GM19455 (cell line): ENCODE measurements around the gene MPO.

Experiments used
- ATAC-seq: cut with Tn5 transposase; IDR thresholded peaks from one replicate; pipeline ENCODE4 v1.9.1; 2021; ENCODE audit not compliant: unreplicated experiment

Gene MPO

DNA sequence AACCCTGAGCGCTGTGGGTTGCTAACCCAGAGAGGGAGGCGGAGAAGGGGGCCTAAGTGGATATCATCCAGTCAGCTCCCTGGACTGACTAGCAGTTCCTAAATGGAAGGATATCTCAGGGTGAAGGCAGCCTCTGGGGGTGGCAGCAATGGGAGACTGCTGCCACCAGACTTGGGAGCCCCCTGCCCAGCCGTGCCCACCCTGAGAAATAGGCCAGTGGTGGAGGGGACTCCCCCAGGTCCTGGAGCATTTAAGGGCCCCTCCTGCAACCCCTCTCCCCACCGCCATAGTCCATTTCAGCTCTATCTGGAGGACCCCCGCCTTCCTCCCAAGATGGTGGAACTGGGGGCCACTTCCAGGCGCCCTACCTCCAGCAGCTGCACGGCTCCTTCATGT is 39.4 kb upstream of the MPO start:
- no peak for ATAC-seq

DNA sequence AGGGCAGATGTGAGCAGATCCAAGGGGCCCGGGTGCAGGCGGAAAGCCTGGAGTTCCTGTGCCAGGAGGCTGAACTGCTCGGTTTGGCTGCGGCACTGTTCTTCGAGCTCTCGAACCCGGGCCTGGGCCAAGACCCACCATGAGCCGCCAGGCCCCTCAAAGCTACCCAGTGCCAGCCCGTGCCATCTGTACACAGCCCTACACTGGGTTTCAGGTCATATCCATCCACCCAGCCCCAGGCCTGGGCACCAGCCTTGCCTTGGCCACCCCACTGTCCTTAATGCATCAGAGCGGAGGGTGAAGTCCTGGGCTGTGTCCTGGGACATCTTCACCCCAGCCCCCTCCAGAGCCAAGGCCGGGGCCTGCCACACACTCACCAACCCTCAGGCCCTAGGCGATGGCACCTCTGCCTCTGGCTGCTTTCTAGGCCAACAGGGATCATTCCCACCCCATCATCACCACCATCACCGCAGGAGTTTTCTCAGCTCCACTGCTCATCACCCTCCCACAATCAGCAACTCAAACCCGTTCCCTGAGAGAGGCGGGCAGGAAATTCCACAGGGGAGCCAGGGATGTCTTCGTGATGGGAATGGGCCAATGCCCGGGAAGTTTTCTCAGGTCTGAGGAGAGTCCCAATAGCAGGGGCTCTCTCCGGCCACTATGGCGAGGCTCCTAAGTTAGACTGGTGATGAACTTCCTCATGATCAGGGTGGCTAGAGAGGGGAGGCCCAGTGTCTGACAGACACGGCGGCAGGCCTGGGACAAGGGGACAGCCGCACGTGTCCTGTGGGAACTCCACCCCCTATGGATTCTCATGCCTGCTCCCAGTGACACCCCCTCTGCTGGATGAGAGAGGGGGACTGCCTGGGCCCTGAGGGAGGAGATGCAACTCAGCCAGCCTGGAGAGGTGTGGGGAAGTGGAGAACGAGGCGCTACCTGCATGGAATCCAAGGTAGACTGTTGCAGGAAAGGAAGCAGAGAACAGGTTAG is 38.7 kb upstream of the MPO start:
- no peak for ATAC-seq

DNA sequence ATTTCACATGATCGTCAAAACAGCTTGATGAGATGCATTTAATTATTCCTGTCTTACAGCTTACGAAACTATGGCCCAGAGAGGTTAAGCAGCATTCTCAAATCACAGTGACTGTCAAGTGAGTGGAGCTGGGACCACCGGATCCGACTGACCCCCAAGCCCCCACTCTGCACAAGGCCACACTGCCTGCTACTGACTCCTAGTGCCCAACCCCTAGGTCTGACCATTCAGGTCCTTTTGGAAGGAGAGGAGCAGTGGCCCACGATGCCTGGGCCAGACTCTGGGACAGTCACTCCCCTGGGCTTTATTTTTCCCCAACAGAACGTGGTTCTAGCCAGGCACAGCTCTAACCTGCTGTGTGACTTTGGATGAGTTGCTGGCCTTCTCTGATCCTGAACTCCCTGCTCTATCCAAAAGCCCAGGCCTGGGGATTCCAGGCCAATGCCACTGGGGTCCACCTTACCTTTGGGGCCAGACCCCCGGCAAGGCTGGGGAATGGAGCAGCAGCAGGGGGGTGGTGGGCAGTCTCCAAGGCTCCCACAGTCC is 38.0 kb upstream of the MPO start:
- no peak for ATAC-seq

DNA sequence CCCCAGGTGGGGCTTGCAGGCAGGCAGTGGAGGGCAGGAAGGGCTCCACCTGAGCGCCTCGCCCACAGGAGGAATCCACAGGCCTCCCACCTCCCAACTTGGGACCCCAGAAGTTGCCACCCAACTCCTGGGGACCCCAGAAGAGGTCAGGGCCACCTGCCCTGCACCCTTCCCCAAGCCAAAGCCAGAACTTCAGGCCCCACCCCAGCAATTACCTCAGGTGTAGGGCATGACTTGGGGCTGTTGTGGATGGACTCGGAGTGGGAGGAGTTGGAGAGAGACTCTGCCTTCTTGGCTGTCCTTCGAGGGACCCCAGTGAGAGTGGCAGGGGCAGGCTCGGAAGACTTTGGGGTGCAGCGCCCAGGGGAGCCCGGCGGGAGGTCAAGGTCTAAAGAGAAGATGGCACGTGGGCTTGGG is 37.3 kb upstream of the MPO start:
- no peak for ATAC-seq

DNA sequence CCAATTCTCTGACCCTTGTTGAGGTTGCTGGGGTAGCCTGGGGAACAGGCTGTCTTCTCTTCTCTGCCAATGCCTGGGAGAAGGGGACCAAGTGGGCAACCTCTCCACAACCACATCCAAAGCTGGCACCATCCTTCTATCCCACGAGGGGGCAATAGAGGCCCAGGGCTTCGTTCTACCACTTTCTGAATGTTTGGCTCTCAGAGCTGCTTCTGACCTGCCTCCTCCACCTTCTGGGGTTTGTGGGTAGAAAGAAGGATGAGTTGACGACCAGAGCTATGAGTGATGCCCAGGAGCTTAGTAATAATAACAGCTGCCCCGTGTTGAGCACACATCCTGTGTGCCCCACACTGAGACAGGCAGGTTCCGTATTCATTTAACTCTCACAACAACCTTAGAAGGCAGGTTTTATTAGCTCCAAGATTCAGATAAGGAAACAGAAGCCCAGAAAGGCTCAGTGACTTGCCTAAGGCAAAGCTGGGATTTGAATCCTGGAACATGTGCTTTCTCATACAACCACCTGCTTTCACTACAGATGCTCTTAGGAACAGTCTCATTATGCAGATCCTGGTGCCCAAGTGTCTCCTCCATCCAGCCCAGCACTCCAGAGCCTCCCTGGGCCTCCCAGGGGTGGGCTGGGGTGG is 36.8 kb upstream of the MPO start:
- ATAC-seq: no peak

DNA sequence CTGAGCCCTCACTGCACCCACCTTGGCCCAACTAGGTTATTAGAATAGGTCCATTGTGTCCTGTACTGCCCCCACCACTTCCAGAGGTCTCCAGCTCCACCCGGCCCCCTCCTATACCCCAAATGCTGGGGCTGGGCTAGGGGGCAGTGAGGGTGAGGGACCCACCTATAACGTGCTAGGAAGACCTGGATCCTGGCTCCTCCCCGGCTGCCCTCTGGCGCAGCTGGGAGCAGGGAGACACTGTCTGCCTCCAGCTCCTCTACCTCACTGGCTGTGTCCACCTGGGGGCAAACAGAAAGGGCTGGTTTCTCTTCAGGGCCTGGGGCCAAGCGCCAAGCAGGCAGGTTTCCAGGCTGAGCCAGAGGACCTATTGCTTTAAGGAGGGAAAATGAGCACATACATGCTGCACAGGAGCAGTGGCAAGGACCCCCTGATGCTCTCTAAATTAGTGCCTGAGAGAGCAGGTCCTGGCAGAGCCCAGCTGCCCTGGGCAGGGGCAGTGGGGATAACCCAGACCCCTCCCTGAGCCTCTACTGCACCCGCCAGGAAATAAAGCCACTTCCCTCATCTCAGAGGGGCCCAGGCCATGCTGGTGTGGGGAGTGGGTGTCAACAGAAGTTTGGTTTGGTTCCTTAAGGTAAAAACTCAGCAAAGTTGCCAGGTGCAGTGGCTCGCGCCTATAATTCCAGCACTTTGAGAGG is 35.7 kb upstream of the MPO start:
- ATAC-seq: no peak

DNA sequence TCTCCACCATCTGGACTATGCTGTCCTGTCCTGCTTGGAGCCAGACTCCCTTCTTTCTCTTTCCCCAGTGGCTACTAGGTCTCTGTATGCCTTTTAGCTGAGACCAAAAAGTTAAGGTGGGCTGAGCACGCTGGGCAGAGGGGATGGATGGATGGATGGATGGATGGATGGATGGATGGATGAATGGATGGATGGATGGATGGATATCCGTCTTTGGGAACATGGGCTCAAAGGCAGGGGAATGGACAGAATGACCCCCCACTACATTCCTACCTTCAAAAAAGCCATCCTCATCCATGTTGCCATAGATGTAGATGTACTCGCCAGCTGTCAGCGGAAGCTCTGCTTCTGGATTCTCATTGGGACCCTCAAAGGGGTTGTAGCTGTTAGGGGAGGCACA is 35.0 kb upstream of the MPO start:
- no peak for ATAC-seq

DNA sequence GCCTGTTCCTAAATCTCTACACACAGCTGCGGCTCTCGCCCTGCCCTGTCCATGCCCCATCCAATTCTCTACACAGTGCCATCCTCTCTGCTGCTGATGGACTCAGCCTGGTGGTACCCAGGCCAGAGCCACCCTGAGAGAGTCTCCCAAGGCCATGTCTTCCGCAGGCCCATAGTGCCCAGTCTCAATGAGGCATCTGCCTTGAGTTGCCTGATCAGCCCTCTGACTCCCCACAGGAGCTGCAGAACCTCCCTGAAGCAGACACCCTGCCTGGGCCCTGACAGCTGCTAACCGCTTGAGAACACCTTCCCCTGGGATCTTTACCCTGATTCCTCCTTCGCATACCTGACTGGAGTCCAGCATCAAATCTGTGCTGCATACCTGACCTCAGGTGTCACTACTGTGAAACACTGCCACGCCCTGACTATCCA is 34.6 kb upstream of the MPO start:
- ATAC-seq: no peak

DNA sequence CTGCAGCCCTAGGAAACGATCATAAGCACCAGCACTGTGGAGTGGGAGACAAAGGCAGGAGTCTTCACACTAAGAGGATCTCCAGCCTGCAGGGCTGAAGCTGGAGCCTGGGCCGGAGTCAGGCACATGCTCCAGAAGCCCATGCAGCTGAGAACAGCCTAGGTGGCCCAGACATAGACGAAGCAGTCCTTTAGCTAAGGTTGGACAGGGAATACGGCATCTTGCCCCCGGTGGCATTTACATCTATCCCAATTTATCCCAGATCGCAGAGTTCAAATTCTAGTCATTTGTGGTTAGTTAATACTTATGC is 33.9 kb upstream of the MPO start:
- ATAC-seq: no peak

DNA sequence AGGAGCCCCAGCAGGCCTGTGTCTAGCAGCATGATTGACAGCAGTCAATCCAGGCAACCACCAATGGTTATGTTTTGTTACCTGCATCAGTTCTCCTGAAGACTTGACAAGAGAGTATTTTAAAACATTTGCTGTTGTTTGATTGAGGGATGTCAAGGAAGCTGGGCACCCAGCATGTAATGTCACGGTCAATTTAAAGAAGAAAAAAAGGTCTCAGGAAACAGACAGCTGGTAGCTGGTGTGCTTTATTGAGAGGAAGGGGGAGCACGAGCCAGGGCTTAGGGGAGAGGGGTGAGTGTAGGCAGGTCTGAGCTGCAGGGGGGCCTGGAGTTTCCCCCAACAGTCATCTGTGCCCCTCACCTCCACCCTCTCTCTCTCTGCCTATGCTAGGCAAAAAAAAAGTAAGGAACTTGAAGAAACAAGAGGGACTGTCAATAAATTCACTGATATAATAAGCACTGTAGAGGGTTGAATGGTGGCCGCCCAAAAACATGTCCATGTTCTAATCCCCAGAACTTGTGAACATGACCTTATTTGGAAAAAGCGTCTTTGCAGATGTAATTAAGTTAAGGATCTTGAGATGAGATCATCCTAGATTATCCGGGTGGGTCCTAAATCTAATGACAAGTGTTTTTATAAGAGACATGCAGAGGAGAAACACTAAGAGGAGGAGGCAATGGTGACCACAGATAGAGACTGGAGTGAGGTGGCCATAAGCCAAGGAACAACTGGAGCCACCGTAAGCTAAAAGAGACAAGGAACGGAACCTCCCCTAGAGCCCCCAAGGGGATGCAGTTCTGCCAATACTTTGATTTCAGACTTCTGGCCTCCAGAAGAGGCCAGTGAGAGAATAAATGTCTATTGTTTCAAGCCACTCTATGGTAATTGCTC is 33.3 kb upstream of the MPO start:
- no peak for ATAC-seq

DNA sequence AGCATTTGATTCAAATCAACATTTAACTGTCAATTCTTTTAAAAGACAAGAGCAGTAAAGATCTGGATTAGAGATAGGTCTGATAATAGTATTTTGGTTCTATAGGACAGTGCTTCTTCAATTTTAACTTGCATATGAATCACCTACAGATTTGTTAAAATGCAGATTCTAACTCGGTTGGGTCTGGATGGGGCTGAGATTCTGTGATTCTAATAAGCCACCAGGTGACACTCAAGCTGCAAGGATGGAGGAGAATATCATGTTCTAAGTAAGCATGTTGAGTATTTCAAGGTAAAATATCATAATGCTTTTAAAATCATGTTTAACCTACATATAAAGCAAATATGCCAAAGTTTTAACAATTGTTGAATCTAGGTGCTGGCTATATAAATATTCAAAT is 32.1 kb upstream of the MPO start:
- no peak for ATAC-seq

DNA sequence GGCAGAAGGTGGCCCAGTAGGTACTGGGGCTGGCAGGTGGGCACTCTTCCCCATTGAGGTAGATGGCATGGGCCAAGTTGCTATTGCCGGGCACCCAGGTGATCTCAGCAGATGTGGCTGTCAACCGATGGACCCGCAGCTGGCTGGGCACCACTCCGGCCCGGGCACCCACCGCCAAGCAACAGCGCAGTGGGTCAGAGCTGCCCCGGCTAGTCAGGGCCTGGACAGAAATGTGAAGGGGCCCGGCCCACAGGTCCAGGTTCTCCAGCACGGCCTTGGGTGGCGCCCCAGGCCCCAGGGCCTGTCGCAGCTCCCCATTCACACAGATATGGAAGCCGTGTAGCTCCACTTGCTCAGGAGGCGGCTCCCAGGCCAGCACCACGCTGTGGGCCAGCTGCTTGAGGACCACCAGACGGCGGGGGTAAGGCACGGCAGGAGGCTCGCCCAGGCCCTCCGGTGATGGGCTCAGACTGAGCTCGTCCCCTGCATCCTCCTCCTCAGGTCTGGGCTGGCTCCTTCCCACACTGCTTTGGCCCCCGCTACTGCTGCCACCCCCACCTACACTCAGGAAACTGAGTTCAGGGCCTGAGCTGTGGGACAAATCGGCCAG is 31.4 kb upstream of the MPO start:
- ATAC-seq: no peak

DNA sequence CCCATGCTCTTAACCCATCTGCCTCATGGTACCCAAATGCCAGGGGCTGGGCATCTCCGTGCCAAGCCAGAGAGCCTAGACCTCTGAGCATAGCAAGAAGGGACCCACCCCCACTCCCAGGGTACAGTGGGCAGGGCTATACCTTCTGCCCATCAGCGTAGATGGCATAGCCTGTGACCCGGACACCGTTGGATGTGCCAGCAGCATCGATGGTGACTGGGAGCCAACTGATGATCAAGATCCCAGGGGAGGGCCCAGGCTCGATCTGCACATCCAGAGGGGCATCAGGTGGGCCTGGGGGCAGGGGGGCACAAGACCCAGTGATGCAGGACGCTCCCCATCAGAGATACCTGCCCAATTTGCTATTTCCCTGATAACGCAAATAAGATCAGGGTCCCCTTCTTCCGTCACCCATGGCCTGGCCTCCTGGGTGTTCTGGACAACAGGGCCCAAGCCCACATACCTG is 30.7 kb upstream of the MPO start:
- no peak for ATAC-seq

DNA sequence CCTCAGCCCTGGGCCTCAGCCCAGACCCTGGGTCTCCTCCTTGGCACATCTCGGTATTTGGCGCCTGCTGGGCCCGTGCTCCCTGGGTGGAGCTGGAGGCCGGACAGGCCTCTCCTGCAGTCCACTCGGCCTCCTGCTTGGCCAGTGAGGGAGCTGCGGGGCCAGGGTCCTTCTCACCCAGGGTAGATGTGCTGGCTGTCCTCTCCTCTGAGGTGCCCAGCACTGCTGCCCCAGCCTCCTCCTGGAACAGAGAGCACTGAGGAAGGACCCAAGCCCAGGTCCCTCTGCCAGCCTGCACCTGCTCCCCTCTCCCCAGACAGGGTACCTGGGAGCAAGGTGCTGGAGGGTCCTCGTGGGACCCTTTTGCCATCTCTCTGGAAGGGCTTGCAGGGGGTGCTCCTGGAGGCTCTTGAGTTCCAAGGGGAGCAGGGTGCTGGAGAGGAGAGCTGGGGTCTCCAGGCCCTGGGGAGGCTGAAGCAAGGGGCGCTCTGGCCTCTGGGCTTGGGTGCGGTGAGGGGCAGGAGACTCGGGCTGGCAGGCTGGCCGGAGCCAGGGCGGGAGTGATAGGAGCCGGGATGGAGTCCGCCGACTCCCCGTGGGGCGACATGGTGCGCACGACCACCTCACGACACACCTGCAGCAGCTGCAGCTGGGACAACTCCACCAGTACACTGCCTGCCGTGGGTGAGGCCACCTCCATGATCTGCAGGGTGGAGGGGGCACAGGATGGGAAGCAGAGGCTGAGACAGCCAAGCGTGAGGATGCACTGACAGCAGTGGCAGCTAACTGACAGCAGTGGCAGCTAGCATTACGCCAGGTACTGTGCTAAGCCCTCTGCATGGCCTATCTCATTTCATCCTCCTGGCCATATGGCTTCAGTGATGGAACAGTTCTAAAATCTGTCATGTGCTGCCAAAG is 30.0 kb upstream of the MPO start:
- no peak for ATAC-seq

DNA sequence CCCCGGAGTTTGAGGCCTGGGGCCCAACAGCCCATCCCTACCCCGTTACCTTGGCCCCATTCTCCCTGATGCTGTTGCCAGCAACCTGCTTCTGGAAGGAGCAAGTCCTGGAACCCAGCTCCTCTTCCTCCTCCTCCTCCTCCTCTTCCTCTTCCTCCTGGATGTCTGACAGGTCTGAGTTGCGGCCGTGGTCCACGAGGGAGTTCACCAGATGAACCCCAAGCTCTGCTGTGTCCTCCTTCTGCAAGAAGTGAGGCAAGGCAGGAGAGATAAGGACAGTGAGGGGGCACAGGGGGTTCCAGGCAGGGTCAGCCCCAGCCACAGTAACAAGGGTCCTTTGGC is 29.2 kb upstream of the MPO start:
- ATAC-seq: no peak

DNA sequence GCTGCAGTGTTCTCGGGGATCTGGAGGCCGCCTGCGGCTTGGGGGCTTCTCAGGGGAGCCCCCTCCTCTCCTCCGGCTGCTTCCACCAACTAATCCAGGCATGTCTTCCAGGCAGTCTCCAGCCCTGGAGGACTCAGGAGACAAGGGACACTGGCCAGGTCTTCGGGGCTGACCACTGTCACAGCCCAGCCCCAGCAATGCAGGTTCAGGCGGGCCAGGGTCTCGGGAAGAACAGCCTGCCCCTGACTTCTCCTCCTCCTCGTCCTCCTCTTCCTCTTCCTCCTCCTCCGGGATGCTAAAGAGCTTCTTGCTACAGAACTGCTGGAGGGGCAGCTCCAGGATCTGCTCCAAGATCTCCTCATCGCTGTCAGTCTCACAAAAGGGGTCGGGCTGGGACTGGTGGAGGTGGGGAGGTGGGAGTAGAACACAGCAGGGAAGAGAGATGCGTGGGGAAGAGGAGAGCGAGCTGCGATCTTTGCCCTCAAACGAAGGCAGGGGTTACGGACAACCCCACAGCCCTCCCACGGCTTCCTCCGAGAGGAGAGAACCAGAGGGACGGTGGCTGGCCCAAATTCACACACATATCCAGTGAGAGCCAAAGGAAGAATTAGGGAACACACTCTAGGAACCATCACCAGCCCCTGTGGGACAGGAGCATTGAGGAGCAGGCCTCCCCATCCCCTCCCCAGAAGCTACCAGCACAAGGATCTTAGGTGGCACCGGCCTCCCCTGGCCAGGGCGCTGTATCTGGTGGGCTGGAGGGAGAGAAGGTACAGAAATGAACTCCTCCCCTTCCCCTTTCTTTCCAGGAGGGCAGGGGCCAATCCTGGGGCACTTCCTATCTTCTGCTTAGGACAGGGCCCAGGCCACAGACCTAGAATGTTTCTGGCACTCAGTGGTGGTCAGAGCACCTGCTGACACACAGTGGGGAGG is 28.5 kb upstream of the MPO start:
- no peak for ATAC-seq

DNA sequence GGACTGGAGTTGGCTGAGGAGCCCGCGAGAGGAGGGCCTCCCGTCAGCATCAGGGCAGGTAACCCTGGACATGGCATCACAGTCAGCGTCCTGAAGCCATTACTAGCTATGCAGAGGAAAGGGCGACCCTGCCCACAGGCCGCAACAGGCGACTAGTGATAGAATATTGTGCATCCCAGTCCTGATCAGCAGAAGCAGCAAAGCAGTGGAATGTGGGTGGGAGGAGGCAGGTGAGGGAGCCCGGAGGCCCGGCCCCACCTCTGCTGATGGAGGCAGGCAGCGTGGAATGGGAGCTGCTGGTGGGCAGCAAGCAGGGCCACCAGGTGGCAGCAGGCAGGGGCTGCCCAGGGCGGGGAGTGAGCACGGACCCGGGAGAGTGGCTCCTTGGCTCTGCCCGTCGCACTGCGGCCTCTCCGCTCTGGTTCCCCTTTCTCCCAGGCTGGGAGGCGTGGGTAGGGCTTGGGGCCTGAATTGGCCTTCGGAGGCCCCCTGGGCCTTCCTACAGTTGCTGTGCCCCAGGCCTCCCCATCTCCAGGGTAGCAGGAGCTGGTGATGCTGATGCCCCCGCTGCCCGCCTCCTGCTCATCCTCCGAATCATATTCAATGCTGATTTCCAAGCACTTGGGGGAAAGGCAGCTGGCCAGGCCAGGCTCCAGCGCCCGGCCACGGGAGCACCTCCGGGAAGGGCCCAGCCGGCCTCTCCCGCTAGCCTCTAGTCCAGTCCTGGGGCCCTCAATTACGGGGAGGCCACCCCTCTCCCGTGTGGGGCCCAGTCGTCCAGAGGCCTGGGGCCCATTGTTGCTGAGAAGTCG is 27.6 kb upstream of the MPO start:
- no peak for ATAC-seq
